Body of pancreas (tissue), 4 donors: ENCODE measurements around the gene PCDHGB7.
"Not testable (repeated sequence)": the region's sequence is repeated elsewhere in the genome, so short reads cannot be mapped to it uniquely, and the experiment has no call there.

ENCODE experiments used
- POLR2A ChIP-seq, 3 donors: fragments of 450-650 bp; IDR thresholded peaks; one replicate each; pipeline ENCODE4 v1.6.1; 2016; ENCODE audit warnings: antibody characterized with exemption in 3 of 3, mild to moderate bottlenecking in 2 of 3
- TF ChIP-seq, protein P1 (sequence below), 7 experiments: fragments of 450-650 bp in 4 of 7; fragments of 200-600 bp in 3 of 7; sonication (generic) in 3 of 7; IDR thresholded peaks; one replicate each; pipeline ENCODE4 v1.5.1; 2016 to 2019; ENCODE audit warnings: antibody characterized with exemption in 7 of 7

- TF ChIP-seq, protein P1, sequence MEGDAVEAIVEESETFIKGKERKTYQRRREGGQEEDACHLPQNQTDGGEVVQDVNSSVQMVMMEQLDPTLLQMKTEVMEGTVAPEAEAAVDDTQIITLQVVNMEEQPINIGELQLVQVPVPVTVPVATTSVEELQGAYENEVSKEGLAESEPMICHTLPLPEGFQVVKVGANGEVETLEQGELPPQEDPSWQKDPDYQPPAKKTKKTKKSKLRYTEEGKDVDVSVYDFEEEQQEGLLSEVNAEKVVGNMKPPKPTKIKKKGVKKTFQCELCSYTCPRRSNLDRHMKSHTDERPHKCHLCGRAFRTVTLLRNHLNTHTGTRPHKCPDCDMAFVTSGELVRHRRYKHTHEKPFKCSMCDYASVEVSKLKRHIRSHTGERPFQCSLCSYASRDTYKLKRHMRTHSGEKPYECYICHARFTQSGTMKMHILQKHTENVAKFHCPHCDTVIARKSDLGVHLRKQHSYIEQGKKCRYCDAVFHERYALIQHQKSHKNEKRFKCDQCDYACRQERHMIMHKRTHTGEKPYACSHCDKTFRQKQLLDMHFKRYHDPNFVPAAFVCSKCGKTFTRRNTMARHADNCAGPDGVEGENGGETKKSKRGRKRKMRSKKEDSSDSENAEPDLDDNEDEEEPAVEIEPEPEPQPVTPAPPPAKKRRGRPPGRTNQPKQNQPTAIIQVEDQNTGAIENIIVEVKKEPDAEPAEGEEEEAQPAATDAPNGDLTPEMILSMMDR (IDR thresholded peaks at IDR 0.05) = not testable (repeated sequence)
- not testable (repeated sequence) for TF ChIP-seq POLR2A (IDR thresholded peaks at IDR 0.05)
These were observed 2.2 kb upstream of the PCDHGB7 start for GRCh38 chr5:141415275-141415618.
